SH-SY5Y (cell line): ENCODE measurements around the gene SYTL1.

Experiments
- GATA2 ChIP-seq: IDR thresholded peaks from 2 replicates; pipeline ENCODE4 v1.6.1; 2011; ENCODE audit warnings: mild to moderate bottlenecking, low read depth, low read length
- GATA3 ChIP-seq: IDR thresholded peaks from 2 replicates; pipeline ENCODE4 v1.6.1; 2011; ENCODE audit warnings: low read depth, mild to moderate bottlenecking, low read length, moderate library complexity

Gene SYTL1

GRCh38 chr1:27348861-27349783, 7.3 kb downstream of the SYTL1 start:
- TF ChIP-seq GATA2 (no peak), GATA3 (no peak)

DNA sequence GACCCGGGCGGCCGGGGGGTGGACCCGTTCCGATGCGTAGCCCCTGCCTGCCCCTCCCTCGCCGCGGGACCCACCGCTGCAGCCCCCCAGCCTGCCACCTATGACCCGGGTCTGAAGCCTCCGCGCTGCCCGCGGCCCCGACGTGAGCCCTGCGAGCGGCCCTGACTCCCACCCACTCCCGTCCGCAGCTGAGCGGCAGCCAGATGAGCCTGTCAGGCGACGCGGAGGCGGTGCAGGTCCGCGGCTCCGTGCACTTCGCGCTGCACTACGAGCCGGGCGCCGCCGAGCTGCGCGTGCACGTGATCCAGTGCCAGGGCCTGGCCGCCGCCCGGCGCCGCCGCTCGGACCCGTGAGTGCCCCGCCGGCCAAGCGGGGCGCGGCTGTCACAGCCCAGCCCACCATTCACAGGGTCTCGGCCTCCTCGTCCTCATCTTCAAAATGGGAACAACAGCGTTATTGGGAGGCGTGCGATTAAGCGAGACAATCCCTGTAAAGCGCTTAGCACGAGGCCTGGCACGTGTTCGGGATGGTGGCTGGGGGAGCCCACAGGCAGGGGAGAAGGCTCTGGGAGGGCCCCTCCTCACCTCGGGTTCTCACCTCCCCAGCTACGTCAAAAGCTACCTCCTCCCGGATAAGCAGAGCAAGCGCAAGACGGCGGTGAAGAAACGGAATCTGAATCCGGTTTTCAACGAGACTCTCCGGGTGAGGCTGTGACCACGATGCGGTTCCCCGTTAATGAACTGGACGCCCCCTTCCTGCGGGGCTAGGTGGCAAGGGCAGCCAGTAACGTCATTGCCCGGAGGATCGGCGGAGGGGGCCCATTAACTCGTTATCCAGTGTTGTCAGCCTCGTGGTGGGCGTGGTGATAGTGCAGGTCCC, 8.2 kb downstream of the SYTL1 start:
- no peak for TF ChIP-seq GATA2
- TF ChIP-seq GATA3 = no peak

DNA sequence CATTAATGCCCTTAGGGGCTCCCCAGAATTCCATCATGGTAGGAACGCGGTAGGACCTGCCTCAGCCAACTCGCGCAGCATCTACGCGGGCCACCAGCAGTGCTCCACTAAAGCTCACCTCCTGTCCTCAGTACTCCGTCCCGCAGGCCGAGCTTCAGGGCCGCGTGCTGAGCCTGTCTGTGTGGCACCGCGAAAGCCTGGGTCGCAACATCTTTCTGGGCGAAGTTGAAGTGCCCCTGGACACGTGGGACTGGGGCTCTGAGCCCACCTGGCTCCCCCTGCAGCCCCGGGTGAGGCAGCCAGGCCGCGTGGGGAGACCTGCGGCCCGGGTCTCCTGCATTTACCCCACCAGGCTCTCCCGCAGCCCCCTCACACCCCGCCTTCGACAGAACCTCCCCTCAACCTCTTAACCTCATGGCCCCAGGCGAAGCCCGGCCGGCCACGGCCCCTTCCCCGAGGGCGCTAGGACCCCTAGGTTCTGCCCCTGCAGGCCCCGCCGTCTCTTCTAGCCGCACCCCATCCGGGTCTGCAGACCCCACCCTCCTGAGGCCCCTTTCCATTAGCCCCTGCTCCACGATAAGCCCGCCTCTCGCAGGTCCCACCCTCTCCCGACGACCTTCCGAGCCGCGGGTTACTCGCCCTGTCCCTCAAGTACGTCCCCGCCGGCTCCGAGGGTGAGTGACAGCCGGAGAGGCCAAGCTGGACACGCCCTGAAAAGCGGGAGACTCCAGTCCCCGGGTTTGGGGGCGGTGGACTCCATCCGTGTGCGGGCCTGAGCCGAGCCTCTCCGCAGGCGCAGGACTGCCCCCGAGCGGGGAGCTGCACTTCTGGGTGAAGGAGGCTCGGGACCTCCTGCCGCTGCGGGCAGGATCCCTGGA, 9.1 kb downstream of the SYTL1 start:
- no peak for TF ChIP-seq GATA3

DNA sequence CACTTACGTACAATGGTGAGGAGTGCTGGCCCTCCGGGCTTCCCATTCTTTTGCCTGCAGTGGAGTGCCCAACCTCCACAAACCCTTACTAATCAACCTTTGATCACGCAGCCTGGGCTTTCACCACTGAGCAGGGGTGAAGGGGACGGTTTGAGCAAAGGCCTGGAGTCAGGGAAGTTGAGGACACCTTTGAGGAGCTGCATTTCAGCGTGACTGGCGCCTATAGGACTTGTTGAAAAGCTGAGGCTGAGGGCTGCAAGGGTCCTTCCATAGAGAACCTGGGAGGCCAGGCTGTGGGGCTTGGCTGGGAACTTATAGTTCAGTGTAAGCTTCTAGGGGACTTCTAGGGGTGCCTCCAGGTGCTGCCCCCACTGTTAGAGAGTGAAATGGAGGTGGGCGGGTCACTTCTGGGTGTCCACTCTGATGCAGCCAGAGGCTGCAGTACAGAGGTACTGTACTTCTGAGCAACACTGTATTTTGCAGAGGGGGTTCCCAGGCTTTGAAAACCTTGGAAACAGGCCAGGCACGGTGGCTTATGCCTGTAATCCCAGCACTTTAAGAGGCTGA, 9.8 kb downstream of the SYTL1 start:
- TF ChIP-seq GATA3 = no peak
- TF ChIP-seq GATA2 = no peak

DNA sequence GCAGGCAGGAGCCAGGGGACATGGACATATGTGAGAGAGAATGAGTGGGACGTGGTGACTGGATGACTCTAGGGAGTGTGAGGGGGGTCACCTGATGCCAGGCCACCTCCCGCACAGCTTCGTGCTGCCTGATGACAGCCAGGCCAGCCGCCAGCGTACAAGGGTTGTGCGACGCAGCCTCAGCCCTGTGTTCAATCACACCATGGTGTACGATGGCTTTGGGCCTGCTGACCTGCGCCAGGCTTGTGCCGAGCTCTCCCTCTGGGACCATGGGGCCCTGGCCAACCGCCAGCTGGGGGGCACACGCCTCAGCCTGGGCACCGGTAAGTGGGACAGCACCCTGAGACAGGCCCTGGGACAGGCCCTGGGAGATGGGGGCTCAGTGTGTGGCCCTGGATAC, 11.3 kb downstream of the SYTL1 start:
- no peak for TF ChIP-seq GATA3

- TF ChIP-seq GATA3 (no peak), GATA2 (no peak)
Observed at GRCh38 chr1:27353629-27354028, 11.8 kb downstream of the SYTL1 start.

GRCh38 chr1:27355683-27356082, 13.9 kb downstream of the SYTL1 start:
- TF ChIP-seq GATA3 (no peak), GATA2 (no peak)

DNA sequence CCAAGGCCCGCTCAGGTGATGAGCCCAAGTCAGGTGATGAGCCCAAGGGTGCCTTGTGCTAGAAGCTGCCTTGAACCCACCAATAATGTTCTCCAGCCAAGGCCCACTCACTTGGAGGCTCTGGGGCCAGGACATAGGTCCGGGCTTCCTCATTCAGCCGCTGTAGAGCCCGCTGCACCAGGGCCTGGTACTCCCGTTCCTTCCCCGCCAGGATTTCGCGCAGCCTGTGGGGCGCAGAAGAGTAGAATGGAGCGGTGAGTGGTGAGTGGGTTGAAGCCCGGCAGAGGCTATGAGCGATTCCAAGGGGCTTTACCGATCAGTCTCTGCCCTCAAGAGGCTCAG, 14.4 kb downstream of the SYTL1 start:
- TF ChIP-seq GATA3 (no peak), GATA2 (no peak)

- no peak for TF ChIP-seq GATA3
- TF ChIP-seq GATA2 = no peak
Observed at GRCh38 chr1:27356619-27357280, 14.9 kb downstream of the SYTL1 start.

DNA sequence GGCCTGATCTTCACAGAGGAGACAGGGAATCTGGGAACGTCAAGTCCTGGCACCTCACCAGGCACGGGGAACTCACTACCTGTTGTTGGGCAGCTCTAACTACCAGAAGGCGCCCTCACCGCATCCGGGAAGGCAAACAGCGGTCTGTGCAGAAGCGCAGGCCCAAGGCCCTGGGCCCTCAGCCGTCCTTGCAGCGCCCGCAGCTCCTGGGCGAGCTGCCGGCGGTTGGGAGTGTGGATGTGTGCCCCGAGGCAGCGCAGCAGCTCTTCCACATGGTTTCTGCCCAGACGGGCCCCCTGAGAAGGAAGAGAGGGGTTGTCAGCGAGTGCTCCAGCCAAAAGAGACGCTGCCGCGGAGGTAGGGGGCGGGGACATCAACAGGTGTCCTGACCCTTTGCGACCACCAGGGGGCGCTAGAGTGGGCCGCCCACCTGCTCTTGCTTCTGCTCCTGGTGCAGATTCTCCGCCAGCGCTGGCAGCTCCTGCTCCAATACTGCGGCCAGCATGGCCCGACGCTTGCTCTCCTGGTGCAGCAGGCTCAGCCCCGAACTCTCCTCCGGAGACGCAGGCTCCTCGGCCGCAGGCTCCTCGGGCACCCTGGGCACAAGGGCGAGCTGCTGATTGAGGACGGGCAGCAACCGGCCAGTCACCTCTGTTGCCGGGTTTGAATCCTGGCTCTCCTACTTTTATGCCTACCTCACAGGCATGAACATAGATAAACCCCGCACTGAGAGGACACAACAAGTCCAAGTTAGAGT, 15.6 kb downstream of the SYTL1 start:
- no peak for TF ChIP-seq GATA2
- no peak for TF ChIP-seq GATA3

- TF ChIP-seq GATA3 = no peak
- no peak for TF ChIP-seq GATA2
Observed at GRCh38 chr1:27358038-27358927, 16.5 kb downstream of the SYTL1 start.

DNA sequence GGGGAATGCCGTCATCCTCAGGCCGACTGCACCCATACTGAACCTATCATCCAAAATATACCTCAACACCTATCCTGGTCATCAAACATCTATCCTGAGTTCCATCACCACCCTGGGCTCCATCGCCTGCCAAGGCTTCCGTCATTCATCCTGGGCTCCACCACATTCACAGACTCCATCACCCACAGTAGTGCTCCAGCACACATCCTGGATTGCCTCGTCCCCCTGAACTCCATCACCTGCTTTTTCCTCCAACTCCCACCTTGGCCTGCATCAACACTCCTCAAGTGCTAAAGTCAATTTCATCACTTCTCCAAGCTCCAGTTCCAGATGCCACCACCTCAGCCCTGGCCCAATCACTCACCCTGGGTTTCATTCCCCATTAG, 17.1 kb downstream of the SYTL1 start:
- TF ChIP-seq GATA2 (no peak), GATA3 (no peak)

- no peak for TF ChIP-seq GATA2
Observed at GRCh38 chr1:27359822-27360158, 18.0 kb downstream of the SYTL1 start.
